IMR-90 (cell line): ENCODE results near the gene NUB1. TPM values are rescaled to one million over a fixed set of nuclear protein-coding genes. Genes with fewer than 3 reads are reported as not detected.

Experiments
- ATAC-seq: fragments of 200-7000 bp; cut with Tn5 transposase; 2 replicates; pipeline ENCODE4 v1.9.1; 2020; ENCODE audit warnings: low read depth, mild to moderate bottlenecking, moderate library complexity
- BruUV-seq: library from RNA; stranded (reverse); fragments of 400-500 nt; replicated peaks from 2 replicates; lab custom pipeline; 2021; lab: Mats Ljungman, UMichigan
- CTCF ChIA-PET: fragments of 300-600 bp; formaldehyde crosslinking; extraction: SDS; loops from one replicate; lab custom pipeline; 2021; ENCODE audit warnings: antibody characterized with exemption; lab: Yijun Ruan, JAX
- POLR2A ChIA-PET: fragments of 300-600 bp; sonication (Branson Sonifier 250); formaldehyde crosslinking; loops from one replicate; lab custom pipeline; 2022; ENCODE audit warnings: antibody characterized with exemption; ENCODE audit not compliant: unreplicated experiment; lab: Charles Lee
- DNase-seq: peaks from one replicate; pipeline ENCODE4 v3.0.0; 2013
- H2AFZ ChIP-seq: replicated peaks from 2 replicates; pipeline ENCODE3; 2013; ENCODE audit warnings: low read length, mild to moderate bottlenecking; ENCODE audit not compliant: poor library complexity
- H2AK5ac ChIP-seq: 2 replicates; pipeline ENCODE4 v1.6.1; 2013; ENCODE audit warnings: low read depth, low read length, inconsistent platforms
- H2AK9ac ChIP-seq: replicated peaks from 2 replicates; pipeline ENCODE3; 2013; ENCODE audit warnings: mild to moderate bottlenecking, low read depth, low read length, moderate library complexity; ENCODE audit not compliant: poor library complexity
- H2BK120ac ChIP-seq: 2 replicates; pipeline ENCODE4 v1.6.1; 2013; ENCODE audit warnings: low read depth, low read length, inconsistent platforms
- H2BK15ac ChIP-seq: 3 replicates; pipeline ENCODE4 v1.6.1; 2013; ENCODE audit warnings: low read depth, low read length, inconsistent platforms
- H2BK20ac ChIP-seq: 2 replicates; pipeline ENCODE4 v1.6.1; 2013; ENCODE audit warnings: low read depth, mild to moderate bottlenecking, inconsistent platforms, low read length, moderate library complexity
- H2BK5ac ChIP-seq: 2 replicates; pipeline ENCODE4 v1.6.1; 2013; ENCODE audit warnings: mild to moderate bottlenecking, low read depth, low read length, inconsistent platforms; ENCODE audit not compliant: poor library complexity, severe bottlenecking
- H3K14ac ChIP-seq: replicated peaks from 2 replicates; pipeline ENCODE4 v1.6.1; 2013; ENCODE audit warnings: low read depth, low read length, inconsistent platforms
- H3K18ac ChIP-seq: 2 replicates; pipeline ENCODE4 v1.6.1; 2013; ENCODE audit warnings: low read depth, low read length, control low read depth
- H3K23ac ChIP-seq: 2 replicates; pipeline ENCODE4 v1.6.1; 2013; ENCODE audit warnings: low read depth, low read length, inconsistent platforms
- H3K27ac ChIP-seq: 2 replicates; pipeline ENCODE4 v1.5.1; 2013; ENCODE audit warnings: mild to moderate bottlenecking, control low read depth, low read length; ENCODE audit not compliant: insufficient read depth
- H3K27me3 ChIP-seq: 2 replicates; pipeline ENCODE4 v1.6.1; 2013; ENCODE audit warnings: low read length; ENCODE audit not compliant: control insufficient read depth, insufficient read depth
- H3K36me3 ChIP-seq: 2 replicates; pipeline ENCODE4 v1.6.1; 2013; ENCODE audit warnings: low read length, mixed read lengths; ENCODE audit not compliant: control insufficient read depth, insufficient read depth
- H3K4ac ChIP-seq: 2 replicates; pipeline ENCODE4 v1.6.1; 2013; ENCODE audit warnings: low read depth, low read length, inconsistent platforms
- H3K4me1 ChIP-seq: 2 replicates; pipeline ENCODE4 v1.6.1; 2013; ENCODE audit warnings: low read length, mixed read lengths; ENCODE audit not compliant: control insufficient read depth, insufficient read depth
- H3K4me2 ChIP-seq: 2 replicates; pipeline ENCODE4 v1.6.1; 2013; ENCODE audit warnings: low read depth, mild to moderate bottlenecking, control low read depth, low read length, moderate library complexity
- H3K4me3 ChIP-seq: 2 replicates; pipeline ENCODE4 v1.5.1; 2013; ENCODE audit warnings: low read depth, mild to moderate bottlenecking, control low read depth, low read length, moderate library complexity; ENCODE audit not compliant: insufficient read depth
- H3K56ac ChIP-seq: 2 replicates; pipeline ENCODE4 v1.6.1; 2013; ENCODE audit warnings: low read length, inconsistent platforms; ENCODE audit not compliant: insufficient read depth; ENCODE audit errors: extremely low read depth
- H3K79me1 ChIP-seq, 2 experiments: 2 replicates each; pipeline ENCODE4 v1.6.1; 2013; ENCODE audit warnings: low read length in 2 of 2, inconsistent platforms in 1 of 2, low read depth in 1 of 2
- H3K9ac ChIP-seq: 2 replicates; pipeline ENCODE4 v1.6.1; 2013; ENCODE audit warnings: low read depth, low read length, control low read depth
- H3K9me1 ChIP-seq: 2 replicates; pipeline ENCODE4 v1.6.1; 2013; ENCODE audit warnings: low read length, inconsistent platforms; ENCODE audit not compliant: insufficient read depth
- H3K9me3 ChIP-seq: 2 replicates; pipeline ENCODE4 v1.6.1; 2013; ENCODE audit warnings: low read length; ENCODE audit not compliant: control insufficient read depth, insufficient read depth
- H4K20me1 ChIP-seq: 2 replicates; pipeline ENCODE4 v1.6.1; 2013; ENCODE audit warnings: low read length, inconsistent platforms; ENCODE audit not compliant: insufficient read depth
- H4K5ac ChIP-seq: 2 replicates; pipeline ENCODE4 v1.6.1; 2013; ENCODE audit warnings: mild to moderate bottlenecking, low read depth, low read length, control low read depth
- H4K8ac ChIP-seq, 2 experiments: 2 replicates each; pipeline ENCODE4 v1.6.1; 2013; ENCODE audit warnings: low read depth in 2 of 2, low read length in 2 of 2, control low read depth in 1 of 2, inconsistent platforms in 1 of 2
- H4K91ac ChIP-seq: 2 replicates; pipeline ENCODE4 v1.6.1; 2013; ENCODE audit warnings: low read depth, low read length, inconsistent platforms; ENCODE audit not compliant: insufficient read depth
- BHLHE40 ChIP-seq: fragments of 150-350 bp; IDR thresholded peaks from 2 replicates; pipeline ENCODE4 v1.6.1; 2016; ENCODE audit warnings: mild to moderate bottlenecking, low read depth, low read length
- ELK1 ChIP-seq: fragments of 150-350 bp; IDR thresholded peaks from 2 replicates; pipeline ENCODE4 v1.6.1; 2016; ENCODE audit warnings: low read depth, mild to moderate bottlenecking, low read length, moderate library complexity, borderline replicate concordance
- MAFK ChIP-seq: IDR thresholded peaks from 2 replicates; pipeline ENCODE4 v1.6.1; 2012; ENCODE audit warnings: low read depth, low read length, improper control_type of control experiment
- MAZ ChIP-seq: IDR thresholded peaks from 2 replicates; pipeline ENCODE4 v1.6.1; 2012; ENCODE audit warnings: low read depth, mild to moderate bottlenecking, low read length, improper control_type of control experiment, moderate library complexity, borderline replicate concordance
- POLR2A ChIP-seq: IDR thresholded peaks from 2 replicates; pipeline ENCODE4 v1.6.1; 2012; ENCODE audit warnings: mild to moderate bottlenecking, low read depth, low read length
- RCOR1 ChIP-seq: IDR thresholded peaks from 2 replicates; pipeline ENCODE4 v1.6.1; 2012; ENCODE audit warnings: mild to moderate bottlenecking, low read length, improper control_type of control experiment; ENCODE audit not compliant: insufficient replicate concordance
- RFX5 ChIP-seq: IDR thresholded peaks from 2 replicates; pipeline ENCODE4 v1.8.0; 2012; ENCODE audit warnings: low read depth, mild to moderate bottlenecking, low read length, moderate library complexity
- SMC3 ChIP-seq: fragments of 150-350 bp; IDR thresholded peaks from 2 replicates; pipeline ENCODE4 v1.6.1; 2016; ENCODE audit warnings: low read depth, mild to moderate bottlenecking, antibody characterized with exemption, low read length, moderate library complexity
- WGBS, 2 experiments: methylation state at CpG; one replicate each; pipeline versions ENCODE4 v1.1.5 to v1.1.7; 2013; ENCODE audit warnings: missing lambda C conversion rate in 2 of 2; ENCODE audit not compliant: insufficient read length in 1 of 2; ENCODE audit errors: extremely low coverage in 2 of 2; 5-methylcytosine and 5-hydroxymethylcytosine counted together
- dilution Hi-C: fragments of 300-500 bp; cut with HindIII; formaldehyde crosslinking; loops from one replicate; pipeline ENCODE4 v1.14.3; 2018; ENCODE audit warnings: low sequenced_read_pairs; ENCODE audit not compliant: unreplicated experiment
- in situ Hi-C: fragments of 300-500 bp; cut with MboI; formaldehyde crosslinking; loops from 3 replicates; pipeline ENCODE4 v1.14.3; 2019; ENCODE audit warnings: low sequenced_read_pairs, inconsistent platforms, mixed read lengths
- intact Hi-C: fragments of 100-400 bp; cut with micrococcal nuclease; formaldehyde crosslinking; loops from 2 replicates; pipeline ENCODE4 v1.10.0; 2022
- polyA plus RNA-seq, 3 experiments: library from polyadenylated mRNA; depleted of rRNA; stranded (reverse); fragments of >200 nt; gene quantifications; 2 replicates each; pipeline ENCODE4 v1.2.3, GENCODE V29; 2012; ENCODE audit warnings: low replicate concordance in 1 of 3
- total RNA-seq: library from RNA; depleted of rRNA; stranded (reverse); fragments of >200 nt; gene quantifications from 2 replicates; pipeline ENCODE4 v1.2.3, GENCODE V29; 2012

NUB1 gene
- total and polyA plus RNA-seq, 2 of the 4 experiments (the other 2 are of a cell fraction), result 20.1 to 29.7 TPM

- peaks cover 3% of the 10 kb centered on the region for H3K27me3 ChIP-seq
- TF ChIP-seq RFX5 (no peak), MAFK (no peak), POLR2A (no peak), MAZ (no peak), RCOR1 (no peak), BHLHE40 (no peak), SMC3 (no peak), ELK1 (no peak)
- H3K79me1 ChIP-seq, result peaks cover 9 to 19% of the 10 kb centered on the region in 2 experiments
- H3K14ac ChIP-seq, result no peak overlapping the region
- no peak for DNase-seq
- H4K20me1 ChIP-seq, result no peaks in the 10 kb centered on the region; the same call in 1 of the 2 replicates
- no peak overlapping the region for H2BK20ac ChIP-seq
- H3K18ac ChIP-seq, result no peak overlapping the region
- no peak overlapping the region for H3K4ac ChIP-seq
- no peak overlapping the region for H3K23ac ChIP-seq
- H2AK5ac ChIP-seq, result no peak overlapping the region
- H2AK9ac ChIP-seq, result no peak overlapping the region
- 0 out of 2 replicates have a peak overlapping the region, but pooled peaks have one; percentile 38 for H3K4me2 ChIP-seq
- H3K9me1 ChIP-seq, result peaks cover 3% of the 10 kb centered on the region; the same call in 1 of the 2 replicates
- 75% methylated on average over 5 of the region's 7 CpGs; no CpG with 5 or more reads in 1 of the 2 experiments for WGBS, 2 experiments
- no peak overlapping the region for H3K56ac ChIP-seq
- H4K91ac ChIP-seq, result no peak overlapping the region
- CTCF ChIA-PET, result interaction anchor here (0.9 to 1.0 kb wide), 2 partner anchors 9 to 12 kb away, joined by 3 to 4 read pairs; no protein-coding TSS in a partner anchor
- dilution Hi-C loops (no loop called here), intact Hi-C loops (no loop called here), in situ Hi-C loops (no loop called here)
- H3K36me3 ChIP-seq, result peaks cover 3% of the 10 kb centered on the region; the same call in 1 of the 2 replicates
- no peak overlapping the region for H2BK120ac ChIP-seq
- H3K4me3 ChIP-seq, result no peak overlapping the region
- H2AFZ ChIP-seq, result peak overlapping the region; percentile 53
- H3K9me3 ChIP-seq, result peaks cover 3% of the 10 kb centered on the region; the same call in 1 of the 2 replicates
- no peak overlapping the region for H2BK5ac ChIP-seq
- no peak overlapping the region for H4K5ac ChIP-seq
- peaks cover 3% of the 10 kb centered on the region for H3K4me1 ChIP-seq
- POLR2A ChIA-PET, result no interaction called here
- no peak overlapping the region for H3K27ac ChIP-seq
- no TSS peak for BruUV-seq
- no peak overlapping the region for H3K9ac ChIP-seq
- no peak overlapping the region for H2BK15ac ChIP-seq
- no peak for ATAC-seq
- no peak overlapping the region for H4K8ac ChIP-seq
Observed at GRCh38 chr7:151339651-151340382, 1.8 kb upstream of the NUB1 start.
